GM21390 (cell line): ENCODE measurements around the gene MGAT4B.
A peak's percentile ranks its signal among the peaks of the same experiment; 100 is the strongest.

Experiments used
- ATAC-seq: cut with Tn5 transposase; IDR thresholded peaks from one replicate; pipeline ENCODE4 v1.9.1; 2021; ENCODE audit not compliant: unreplicated experiment

Gene MGAT4B

DNA sequence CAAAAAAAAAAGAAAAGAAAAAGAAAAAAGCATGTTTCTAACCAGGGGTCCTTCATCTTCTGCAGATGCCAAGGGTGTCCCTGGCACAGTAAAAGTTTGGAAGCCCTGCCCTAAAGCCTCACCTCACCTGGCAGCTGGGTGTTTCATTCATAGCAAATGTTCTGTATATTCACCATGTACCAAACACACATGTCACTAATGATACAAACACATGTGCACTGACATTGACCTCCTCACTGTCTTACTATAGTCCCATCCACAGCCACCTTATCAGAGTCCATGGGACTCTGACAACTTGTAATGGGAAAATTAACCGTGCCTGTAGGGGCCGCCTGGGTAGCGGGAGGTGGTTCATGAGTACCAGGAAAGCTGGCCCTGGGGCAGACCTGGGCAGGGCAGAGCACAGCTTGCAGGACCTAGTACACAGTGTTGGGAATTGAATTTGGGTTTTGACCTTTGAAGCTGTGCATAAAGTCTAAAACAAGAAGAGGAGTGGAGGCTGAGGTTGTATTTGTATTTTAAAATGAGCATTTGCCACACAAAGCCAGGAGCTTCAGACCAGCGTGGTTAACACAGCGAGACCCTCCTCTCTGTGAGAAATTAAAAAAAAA, 6.4 kb upstream of the MGAT4B start:
- ATAC-seq, result no peak

DNA sequence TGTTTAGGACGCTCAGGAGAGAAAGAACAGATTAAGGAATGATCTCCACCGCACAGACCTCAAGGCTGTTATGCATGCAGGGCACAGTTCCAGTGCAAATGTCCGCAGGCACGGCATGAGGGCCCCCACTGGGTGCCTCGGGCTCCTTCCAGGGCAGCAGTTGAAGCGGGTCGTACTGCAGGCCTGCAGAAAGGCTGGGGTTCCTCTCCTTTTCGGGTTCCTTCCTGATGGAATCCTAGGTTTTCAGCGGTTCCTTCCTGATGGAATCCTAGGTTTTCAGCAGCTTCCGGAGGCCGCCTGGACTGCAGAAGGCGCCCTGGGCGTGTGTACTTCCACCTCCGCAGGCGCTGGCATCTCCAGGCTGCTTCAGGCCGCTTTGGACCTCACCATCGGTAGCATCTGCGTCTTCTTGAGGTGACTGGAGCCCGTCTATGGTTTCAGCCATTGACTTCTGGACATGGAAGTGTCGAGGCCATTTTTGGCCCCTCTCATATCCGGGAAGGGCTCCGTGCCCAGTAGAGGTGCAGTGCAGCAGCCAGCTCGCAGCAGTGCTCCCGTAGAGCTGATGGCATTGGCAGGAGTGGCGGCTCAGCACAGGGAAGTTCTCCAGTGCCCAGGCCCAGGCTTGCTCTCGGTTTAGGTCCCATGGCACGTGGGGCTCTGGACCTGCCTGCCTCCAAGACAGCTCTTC, 5.6 kb upstream of the MGAT4B start:
- ATAC-seq, result no peak

DNA sequence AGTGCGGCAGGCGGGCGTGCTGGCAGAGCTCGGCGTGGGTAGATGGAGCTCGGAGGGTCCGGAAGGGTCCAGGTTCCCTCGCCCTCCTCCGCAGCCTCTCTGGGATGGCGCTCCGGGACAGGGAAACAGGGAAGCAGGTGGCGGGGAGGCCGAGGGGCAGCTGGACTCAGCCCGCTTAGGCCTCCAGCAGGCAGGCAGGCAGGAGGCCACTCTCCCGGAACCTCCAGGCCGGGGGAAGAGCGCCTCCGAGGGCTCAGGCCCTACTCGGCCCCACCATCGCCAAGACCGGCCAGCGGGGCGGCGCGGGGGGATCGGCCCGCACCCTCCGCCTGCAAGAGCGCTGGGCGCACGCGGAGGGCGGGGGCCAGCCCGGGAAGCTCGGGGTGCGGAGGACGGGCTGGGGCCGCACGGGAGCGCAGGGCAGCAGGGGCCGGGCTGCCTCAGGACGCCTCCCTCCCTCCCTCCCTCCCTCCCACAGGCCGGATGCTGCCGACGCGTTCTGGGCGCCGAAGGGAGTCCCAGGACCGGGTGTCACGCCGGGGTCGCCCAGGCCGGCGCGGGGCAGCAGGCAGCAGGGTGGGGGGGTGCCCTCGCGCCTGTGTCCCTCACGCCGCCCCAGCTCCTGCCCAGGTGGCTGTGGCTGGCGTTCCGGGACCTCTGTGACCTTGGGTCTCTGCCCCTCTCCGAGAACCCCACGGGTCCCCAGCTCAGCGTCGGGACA, 977 bp downstream of the MGAT4B start:
- ATAC-seq, result peak; percentile 27

DNA sequence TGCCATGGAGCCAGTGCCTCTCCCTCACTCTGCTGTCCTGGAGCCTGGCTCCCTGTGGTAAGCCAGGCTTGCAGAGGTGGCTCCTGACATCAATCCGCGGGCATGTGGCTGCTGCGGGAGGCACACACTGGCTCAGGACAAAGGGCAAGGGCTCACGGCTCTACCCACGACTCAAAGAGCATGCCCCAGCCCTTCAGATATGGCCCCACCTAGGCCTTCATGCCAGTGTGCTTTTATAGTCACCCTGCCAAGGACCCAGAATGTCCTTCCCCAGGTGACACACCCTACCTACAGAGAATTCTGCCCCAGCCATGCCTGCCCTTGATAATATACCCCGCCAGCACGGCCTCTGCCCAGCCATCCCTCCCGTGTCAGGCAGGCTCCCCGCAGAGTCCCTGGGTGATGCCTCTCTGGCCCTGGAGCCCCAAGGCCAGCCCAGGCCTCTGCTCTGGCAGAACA, 1.6 kb downstream of the MGAT4B start:
- ATAC-seq, result no peak

DNA sequence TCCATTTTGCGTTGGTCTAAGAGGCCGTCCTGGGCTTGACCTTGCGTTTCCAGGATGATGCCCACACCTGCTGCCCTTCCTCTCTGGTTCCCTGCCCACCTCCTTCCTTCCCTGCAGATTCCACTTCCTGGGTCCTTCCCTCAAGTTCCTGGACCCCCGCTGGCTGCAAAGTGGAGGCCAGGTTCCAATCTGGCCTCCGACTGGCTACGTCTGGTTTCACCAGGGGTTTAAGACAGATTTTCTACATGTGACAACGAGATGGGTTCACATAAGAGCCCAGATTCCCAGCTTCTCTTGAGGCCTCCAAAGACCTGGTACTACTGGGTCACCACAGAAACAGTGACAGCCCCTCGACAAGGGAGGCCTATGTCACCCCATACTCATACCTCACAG, 2.1 kb downstream of the MGAT4B start:
- ATAC-seq, result no peak

DNA sequence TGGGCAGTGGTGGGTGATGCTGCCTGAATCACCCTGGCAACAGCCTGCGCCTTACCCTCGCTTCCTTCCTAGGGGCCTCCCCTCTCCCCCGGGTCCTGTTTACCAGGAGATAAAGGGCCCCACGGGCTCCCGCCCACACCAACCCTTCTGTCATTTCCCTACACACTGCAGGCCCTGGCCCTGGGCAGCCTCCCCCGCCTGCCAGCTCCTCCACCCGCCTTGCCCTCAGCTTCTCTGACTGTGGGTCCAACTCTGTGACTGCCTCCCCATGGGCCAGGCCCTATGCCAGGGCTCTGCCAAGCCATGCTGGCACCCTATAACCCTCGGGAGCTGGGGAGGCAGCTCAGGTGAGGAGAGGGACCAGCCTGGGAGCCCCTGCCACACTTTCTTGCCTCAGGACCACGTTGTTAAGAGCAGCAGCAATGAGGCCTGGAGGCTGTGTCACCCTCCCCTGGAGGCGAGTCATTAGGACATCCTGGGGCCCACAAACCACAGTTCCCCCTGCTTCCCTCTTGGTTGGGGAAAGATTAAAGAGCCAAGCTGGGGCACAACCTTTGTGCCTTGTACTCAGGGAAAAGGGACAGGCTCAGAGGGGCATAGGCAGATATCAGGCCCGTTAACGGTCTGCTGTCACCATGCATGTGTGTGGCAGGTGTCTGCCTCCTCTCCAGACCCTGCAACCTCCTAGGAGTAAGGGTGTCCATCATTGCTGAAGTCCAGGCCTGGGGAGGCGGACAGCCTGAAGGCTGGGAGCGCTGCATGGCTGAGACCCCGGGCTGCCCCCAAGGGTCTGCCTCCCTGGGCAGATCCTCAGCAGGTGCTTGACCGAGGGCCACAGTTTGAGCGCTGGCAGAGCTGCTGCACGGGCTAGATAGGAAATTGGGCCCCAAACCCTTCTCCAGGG, 2.8 kb downstream of the MGAT4B start:
- no peak for ATAC-seq

DNA sequence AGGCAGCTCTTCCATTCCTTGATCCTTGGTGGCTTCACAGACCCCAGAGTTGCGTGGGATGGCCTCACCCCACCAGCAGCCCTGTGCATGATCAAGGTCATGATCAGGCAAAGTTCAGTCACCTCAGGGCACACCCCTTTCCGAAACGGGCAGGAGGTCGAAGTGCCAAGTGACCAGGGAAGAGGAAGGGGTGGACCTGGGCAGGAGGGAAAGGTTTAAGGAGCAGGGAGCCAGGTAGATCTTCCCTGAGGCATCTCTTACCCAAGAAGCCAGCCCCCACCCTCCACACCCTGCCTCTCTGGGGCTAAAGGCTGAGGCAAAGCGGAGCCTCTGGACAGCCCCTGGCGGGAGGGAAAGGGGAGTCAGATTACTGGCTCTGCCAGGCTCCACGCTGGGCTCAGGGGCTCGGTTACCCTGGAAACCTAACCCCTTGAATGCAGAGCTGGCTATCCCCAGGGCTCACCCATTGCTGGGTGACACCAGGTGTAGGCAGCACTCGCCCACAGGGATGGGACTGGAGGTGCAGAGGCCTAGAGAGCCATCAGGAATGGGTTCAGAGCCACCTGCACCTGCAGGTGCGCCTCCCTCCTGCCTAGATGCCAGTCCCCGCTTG, 3.6 kb downstream of the MGAT4B start:
- no peak for ATAC-seq

DNA sequence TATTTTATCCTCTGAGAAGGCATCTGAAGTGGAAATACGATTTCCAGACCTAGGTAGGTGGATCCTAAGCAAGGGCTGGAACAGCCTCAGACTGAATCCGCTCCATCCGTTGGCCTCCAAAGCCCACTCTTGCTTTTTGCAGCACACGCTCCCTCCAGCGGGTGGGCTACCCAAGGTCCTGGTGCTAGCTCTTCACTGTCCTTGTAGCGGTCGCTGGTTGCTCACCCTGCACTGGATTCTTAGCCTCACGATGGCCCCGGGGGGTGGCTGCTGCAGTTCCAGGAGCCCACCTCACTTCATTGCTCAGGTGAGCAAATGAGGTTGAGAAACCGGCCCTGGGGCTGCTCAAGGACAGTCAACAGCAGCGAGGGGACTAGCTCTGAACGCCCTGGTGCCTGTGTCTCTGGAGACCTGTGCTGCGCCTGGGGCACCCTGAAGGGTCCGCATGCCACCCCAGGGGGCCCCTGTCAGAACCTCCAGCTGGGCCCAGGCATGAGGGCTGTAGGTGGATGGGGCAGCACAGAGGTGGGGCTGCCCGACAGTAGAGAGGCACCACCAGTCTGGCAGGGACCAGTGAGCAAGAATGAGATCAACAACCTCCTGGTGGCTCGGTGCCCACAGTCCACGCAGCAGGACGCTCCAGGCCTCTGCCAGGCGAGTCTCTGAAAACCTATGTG, 4.3 kb downstream of the MGAT4B start:
- no peak for ATAC-seq

DNA sequence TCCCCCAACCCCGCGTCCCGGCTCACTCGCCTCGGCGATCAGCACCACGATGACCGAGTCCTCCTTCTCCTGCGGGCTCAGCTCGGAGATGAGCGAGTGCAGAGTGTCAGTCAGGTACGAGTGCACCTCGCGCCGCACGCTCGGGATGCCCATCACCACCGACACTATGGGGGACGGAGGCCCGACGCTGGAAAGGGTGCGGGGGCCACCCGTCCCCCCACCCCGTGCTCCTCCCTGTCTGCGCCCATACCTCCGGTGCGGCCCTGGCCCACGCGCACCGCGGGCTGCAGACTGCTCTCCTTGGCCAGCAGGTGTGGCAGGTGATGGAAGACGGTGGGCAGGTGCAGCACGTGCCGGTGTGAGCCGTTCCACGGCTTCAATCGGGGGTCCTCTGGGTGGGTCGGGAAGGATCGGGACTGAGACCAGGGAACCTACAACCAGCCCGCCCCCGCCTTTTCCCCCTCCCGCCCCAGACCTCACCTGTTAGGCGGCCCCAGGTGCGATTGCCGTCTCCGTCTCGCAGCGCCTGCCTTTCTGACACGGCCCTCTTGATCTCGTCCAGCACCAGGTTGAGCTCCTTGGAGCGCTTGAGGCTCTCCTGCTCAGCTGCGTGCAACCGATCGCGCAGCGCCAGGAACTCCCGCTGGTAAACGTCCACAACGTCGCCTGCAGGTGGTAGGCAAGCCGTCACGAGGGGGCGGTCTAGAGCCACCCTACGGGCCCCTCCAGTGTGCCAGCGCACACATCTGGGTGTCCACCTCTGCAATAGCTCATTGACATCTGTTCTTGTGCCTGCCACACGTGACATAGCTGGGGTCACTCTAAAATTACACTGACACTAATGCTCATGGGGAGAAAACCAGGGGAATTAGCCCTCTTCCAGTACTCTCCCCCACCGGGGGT, 5.1 kb downstream of the MGAT4B start:
- ATAC-seq, result no peak

DNA sequence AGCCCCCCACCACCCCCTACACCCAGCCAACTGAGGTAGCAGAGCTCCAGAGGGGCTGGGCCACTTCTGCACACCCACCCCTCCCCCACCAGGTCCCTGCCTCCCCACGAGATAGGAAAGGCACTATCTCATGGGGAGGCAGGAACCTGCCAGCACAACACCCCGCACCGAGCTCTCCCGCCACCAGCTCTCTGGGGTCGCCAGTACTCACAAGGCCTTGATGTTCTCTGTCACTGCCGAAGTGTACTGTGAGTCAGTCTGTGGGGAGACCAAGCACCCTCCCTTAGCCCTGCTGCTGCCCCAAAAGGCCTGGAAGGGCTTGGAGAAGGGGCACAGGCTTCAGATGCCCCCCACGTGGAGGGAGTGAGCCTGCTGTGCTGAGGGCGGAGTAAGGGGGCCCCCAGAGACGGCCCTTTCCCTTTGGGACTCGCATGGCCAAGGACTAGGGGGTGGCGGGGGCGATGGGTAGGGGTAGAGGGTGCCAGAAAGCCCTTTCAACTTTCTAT, 5.9 kb downstream of the MGAT4B start:
- no peak for ATAC-seq

DNA sequence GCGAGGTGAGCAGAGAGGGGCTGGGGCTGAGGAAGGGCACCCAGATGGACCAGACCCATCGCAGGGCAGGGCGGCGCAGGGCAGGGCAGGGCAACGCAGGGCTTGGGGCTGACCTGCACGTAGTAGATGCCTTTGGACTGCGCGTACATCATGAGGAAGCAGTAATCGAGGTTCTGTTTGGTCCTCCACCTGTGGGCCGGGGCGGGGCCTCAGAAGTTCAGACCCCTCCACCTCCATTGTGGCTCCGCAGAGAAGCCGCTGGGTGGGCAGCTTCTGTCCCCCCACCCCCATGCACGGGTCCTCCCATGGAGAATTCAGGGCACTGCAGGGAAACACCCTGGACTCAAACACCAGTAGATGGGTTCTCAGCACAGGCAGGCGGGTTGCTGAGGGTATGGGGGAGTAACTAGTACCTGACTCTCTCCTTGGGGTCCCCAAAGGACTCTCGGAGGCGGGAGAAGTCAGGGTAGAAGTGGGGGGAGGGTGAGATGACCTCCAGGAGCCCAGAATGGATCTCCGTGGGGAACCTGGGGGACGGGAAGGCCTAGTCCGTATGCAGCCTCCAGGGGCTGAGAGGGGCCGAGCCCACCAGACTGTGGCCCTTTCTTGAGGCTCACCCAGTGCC, 6.5 kb downstream of the MGAT4B start:
- ATAC-seq, result no peak

DNA sequence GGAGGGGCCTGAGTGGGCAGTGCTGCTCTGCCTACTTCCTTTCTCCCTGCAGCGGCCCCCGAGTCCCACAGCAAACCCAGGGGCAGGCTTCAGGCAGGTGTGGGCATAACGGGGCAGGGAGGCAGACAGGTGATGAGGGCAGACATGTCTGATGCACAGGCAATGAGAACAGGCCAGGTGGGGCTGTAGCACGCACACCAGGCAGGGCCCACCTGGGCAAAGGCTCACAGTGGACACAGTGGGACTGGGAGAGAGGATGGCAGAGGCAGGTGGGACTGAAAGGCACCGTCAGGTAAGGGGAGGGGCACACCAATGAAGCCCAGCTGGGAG, 7.1 kb downstream of the MGAT4B start:
- no peak for ATAC-seq

DNA sequence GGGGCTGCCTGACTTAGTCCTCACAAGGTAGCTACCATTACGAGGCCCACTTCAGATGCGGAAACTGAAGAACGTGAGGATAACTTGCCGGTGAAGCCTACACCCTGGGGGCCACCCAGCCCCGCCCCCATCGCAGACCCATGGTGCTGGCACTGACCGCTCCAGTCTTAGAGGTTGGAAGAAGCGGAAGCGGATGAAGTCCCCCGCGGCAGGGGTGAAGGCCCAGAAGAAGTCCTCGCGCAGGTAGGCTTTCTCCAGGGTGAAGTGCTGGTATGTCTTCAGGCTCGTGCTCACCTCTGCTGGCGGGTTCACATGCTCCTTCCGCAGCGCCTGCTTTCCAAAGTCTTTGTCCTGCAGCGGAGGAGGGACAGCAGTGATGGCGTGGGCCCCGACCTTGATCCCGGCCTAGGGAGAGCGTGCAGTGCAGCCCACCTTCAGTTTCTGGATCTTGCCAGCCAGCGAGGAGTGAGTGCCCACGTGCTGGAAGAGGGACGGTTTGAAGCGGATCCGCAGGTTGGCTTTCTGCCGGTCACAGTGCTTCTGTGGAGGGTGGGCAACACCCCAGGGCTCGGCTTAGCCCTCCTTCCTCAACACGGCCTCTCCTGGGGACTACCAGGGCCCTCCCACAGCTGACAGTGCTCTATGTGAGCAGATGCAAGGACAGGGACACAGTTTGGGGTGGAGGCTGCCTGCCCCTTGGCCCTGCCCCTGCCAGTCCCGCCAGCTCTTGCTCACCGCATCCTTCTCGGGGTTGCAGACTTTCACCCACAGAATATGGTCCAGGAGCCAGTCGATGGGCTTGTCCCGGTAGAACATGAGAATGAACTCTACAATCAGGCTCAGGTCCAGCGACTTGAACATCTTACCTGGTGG, 7.7 kb downstream of the MGAT4B start:
- ATAC-seq, result no peak

DNA sequence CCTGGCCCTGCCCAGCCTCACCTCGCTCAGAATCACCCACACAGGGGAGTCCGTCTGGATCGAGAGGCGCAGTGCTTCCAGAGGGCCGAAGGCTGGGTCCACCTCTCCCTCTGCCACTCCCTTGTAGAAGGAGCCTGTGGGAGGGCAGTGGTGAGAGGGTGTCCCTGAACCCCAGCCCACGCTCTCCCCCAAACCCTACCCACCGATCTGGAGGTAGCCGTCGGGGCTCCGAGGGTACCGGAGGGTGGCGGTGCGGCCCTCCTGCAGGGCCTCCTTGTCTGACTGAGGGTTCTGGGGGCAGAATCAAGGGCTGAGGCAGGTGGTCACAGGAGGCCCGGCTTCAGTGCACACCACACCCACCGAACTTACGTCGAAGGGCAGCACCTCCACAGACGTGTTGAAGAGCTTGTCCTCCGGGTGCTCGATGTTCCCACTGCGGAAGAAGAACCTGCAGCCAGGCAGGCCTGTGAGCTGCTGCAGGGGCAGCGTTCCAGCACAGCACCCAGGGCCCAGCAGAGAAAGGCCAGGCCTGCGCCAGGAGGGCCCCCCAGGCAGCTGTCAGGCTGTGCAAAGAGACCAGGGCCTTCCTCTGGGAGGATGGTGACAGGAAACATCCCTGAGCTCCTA, 8.4 kb downstream of the MGAT4B start:
- no peak for ATAC-seq

DNA sequence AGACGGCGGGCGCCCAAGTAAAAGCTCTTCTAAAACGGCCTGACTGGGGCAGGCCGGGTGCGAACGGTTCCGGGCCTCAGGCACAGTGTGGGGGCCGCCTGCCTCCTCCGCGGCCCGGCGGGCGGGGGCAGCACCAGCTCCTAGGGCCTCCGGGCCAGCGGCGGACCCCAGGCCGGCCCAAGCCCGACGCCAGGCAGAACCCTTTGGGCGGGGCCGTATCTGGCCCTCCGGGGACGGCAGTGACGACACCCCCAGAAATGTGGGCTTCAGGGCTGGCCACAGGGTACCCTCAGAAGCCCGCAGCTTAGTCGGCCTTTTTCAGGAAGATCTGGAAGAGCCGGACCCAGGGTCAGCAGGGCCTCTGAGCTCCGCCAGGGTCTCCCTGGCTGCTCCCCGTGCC, 8.9 kb downstream of the MGAT4B start:
- no peak for ATAC-seq

DNA sequence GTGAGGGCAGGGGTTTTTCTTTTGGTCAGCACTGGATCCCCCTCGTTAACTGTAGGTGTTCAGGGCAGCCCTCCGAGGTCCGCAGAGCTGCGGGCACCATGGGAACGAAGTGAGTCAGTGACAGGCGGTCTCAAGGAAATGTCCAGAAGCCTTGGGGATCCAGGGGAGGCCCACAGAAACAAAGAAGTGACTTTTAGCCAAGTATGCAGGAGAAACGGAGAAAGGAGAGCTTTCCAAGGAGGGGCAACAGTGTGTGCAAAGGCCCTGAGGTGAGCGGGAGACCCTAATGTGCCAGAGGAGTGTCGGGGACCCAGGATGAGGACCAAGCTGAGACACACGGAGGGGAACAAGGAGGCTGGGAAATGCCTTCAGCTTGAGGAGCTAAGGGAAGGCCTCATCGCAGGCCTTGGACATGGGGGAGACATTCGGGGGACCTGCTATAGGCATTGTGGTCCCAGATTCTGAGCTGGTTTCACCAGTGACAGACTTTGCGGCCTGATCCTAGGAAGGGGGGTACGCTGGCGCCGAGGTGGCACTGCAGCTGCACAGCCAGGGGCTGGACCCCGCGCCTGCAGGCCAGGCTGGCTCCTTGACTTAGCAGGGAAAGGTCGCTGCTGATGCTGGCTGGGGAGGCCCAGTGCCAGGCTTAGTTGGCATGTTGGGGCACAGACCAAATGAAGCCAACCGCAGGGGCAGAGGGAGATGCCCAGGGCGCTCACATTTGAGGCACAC, 9.6 kb downstream of the MGAT4B start:
- ATAC-seq, result no peak
